Stimulated activated CD8-positive, alpha-beta memory T cell treated with anti-CD3 and anti-CD28 coated beads, Interleukin-4, amount 100 ng/mL, for 48 hours (primary cell): Measurements from ENCODE around the gene SAPCD1.
"Not testable (repeated sequence)": the region's sequence is repeated elsewhere in the genome, so short reads cannot be mapped to it uniquely, and the experiment has no call there.

Experiments used
- DNase-seq: peaks from one replicate; pipeline ENCODE4 v3.0.0-alpha.2; 2020

Gene SAPCD1

GRCh38 chr6:31806470-31807272 is 44.2 kb downstream of the SAPCD1 start, which contains the start of gene LSM2:
Gene LSM2 (minus strand): TSS chr6:31806966. CDS start chr6:31806757, 209 bp downstream.
- peak; percentile 97 for DNase-seq

DNA sequence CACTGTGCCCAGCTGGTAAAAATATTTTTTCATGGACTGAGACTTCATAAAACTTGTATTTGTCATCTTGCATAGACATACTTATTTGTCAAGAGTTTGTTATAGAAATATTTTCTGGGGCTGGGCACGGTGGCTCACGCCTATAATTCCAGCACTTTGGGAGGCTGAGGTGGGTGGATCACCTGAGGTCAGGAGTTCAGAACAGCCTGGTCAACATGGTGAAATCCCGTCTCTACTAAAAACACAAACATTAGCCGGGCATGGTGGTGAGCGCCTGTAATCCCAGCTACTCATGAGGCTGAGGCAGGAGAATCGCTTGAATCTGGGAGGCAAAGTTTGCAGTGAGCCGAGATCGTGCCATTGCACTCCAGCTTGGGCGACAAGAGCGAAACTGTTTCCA is 46.1 kb downstream of the SAPCD1 start:
- not testable (repeated sequence) for DNase-seq

DNA sequence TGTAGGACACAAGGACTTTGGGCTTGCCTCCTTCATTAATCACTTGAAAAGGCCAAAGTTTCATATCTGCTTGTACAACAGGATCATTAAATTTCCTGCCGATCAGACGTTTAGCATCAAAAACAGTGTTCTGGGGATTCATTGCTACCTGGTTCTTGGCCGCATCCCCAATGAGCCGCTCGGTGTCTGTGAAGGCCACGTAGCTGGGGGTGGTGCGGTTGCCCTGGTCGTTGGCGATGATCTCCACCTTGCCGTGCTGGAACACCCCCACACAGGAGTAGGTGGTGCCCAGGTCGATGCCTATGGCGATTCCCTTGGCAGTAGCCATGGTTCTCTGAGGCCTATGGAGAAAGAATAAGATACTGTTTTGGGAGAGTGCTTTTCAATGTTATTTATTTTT is 49.2 kb downstream of the SAPCD1 start:
- no peak for DNase-seq

DNA sequence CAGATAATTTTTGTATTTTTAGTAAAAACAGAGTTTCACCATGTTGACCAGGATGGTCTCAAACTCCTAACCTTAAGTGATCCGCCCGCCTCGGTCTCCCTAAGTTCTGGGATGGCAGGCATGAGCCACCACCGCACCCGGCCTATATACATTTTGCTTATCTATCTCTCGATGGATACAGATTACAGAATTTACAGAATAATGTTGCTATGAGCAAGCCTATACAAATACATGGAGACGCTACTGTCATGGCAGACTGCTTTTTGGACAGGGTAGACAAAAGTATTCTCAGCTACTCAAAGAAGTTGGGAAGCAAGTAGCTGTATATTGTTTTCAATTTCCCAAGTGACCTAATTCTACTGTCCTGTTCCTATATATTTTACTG is 51.0 kb downstream of the SAPCD1 start:
- no peak for DNase-seq
